ENCODE measurements around the gene PACSIN2.
"Not testable (repeated sequence)": the region's sequence is repeated elsewhere in the genome, so short reads cannot be mapped to it uniquely, and the experiment has no call there.

Gene PACSIN2

DNA sequence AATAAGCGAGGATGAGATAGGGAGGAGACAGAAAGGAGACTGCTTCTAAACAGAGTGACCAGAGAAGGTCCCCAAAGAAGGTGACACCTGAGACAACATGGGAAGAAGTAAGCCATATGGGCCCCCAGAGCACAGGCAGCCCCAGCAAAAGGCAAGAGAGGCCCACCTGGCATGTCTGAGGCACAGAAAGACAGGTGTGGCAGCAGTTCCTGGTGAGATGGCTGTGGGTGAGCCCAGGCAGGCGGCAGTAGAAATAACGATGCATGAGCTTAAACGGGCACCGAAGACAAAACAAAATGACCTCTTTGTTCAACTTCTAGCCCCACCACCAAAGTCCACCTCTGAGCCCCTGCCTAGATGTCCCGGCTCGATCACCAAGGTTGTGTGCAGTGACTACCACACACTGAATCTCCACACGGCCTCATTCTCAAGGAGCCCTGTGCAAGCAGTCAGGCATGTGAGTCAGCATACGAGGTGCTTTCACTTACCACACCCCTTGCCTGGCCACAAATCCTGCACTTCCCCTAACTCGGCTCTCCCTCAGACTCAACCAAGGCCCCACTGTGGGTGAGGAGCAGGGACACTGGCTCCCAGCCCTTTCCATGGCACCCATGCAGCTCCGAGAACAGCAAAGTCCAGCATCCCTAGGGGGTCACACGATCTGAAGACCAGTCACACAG, 77.6 kb downstream of the PACSIN2 start:
- H3K36me3 ChIP-seq (ENCODE audit: control insufficient read depth in 4 of 4, insufficient read depth in 4 of 4, low read length in 3 of 4) = peaks cover 0 to under 1% (median 0%) of the 10 kb centered on the region in 4 experiments
- peak overlapping the region in 2 of 7 experiments; percentile 27 to 49 for H3K4me3 ChIP-seq (ENCODE audit: control insufficient read depth in 1 of 7, extremely low read depth in 1 of 7, insufficient read depth in 4 of 7, low read depth in 2 of 7, low read length in 6 of 7)
- CTCF ChIA-PET = interaction anchor here (2.1 kb wide), 1 partner anchor 11 kb away, joined by 9 read pairs; no protein-coding TSS in a partner anchor
- DNase-seq = peak; percentile 75 to 95 (median 93)
- peaks cover 13 to 71% (median 52%) of the 10 kb centered on the region in 4 experiments for H3K4me1 ChIP-seq (ENCODE audit: control extremely low read depth in 1 of 4, control insufficient read depth in 4 of 4, insufficient read depth in 4 of 4, low read length in 3 of 4)
- no peaks in the 10 kb centered on the region for H3K9me3 ChIP-seq (ENCODE audit: control extremely low read depth in 1 of 5, control insufficient read depth in 4 of 5, insufficient read depth in 2 of 5, low read depth in 1 of 5, low read length in 4 of 5)
- H3K27me3 ChIP-seq (replicated peaks in 2 of 5; ENCODE audit: control insufficient read depth in 4 of 5, insufficient read depth in 5 of 5, low read length in 4 of 5) = no peaks in the 10 kb centered on the region
- 38% methylated on average over 5 of the region's 12 CpGs for WGBS (ENCODE audit: insufficient coverage)
- POLR2A ChIA-PET = no interaction called here
- no peak overlapping the region for H3K27ac ChIP-seq (ENCODE audit: insufficient read depth in 1 of 2, low read depth in 1 of 2, low read length in 2 of 2, poor library complexity in 1 of 2, severe bottlenecking in 2 of 2)

DNA sequence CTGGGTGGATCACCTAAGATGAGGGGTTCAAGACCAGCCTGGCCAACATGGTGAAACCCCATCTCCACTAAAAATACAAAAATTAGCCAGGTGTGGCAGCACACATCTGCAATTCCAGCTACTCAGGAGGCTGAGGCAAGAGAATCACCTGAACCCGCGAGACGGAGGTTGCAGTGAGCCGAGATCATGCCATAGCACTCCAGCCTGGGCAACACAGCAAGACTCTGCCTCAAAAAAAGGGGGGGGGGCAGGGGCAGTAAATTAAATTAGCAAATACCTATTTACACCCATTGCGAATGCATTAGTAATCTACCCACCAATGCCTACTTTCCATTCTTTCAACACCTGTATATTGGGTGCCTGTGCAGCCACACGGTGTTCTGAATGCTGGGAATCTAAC, 78.3 kb downstream of the PACSIN2 start:
- peaks cover 16 to 77% (median 58%) of the 10 kb centered on the region in 4 experiments for H3K4me1 ChIP-seq (ENCODE audit: control extremely low read depth in 1 of 4, control insufficient read depth in 4 of 4, insufficient read depth in 4 of 4, low read length in 3 of 4)
- 90% methylated on average over 2 of the region's 6 CpGs for WGBS (ENCODE audit: insufficient coverage)
- H3K27me3 ChIP-seq (replicated peaks in 2 of 5; ENCODE audit: control insufficient read depth in 4 of 5, insufficient read depth in 5 of 5, low read length in 4 of 5); POLR2A ChIA-PET; H3K9me3 ChIP-seq (ENCODE audit: control extremely low read depth in 1 of 5, control insufficient read depth in 4 of 5, insufficient read depth in 2 of 5, low read depth in 1 of 5, low read length in 4 of 5); DNase-seq; H3K36me3 ChIP-seq (ENCODE audit: control insufficient read depth in 4 of 4, insufficient read depth in 4 of 4, low read length in 3 of 4); H3K27ac ChIP-seq (ENCODE audit: insufficient read depth in 1 of 2, low read depth in 1 of 2, low read length in 2 of 2, poor library complexity in 1 of 2, severe bottlenecking in 2 of 2): not testable (repeated sequence)
- H3K4me3 ChIP-seq (ENCODE audit: control insufficient read depth in 1 of 7, extremely low read depth in 1 of 7, insufficient read depth in 4 of 7, low read depth in 2 of 7, low read length in 6 of 7) = peak overlapping the region in 1 of 7 experiments; percentile 49
- CTCF ChIA-PET = interaction anchor here (0.7 kb wide), 1 partner anchor 9 kb away, joined by 4 read pairs; no protein-coding TSS in a partner anchor

- Histone ChIP-seq H3K4me1 (ENCODE audit: control extremely low read depth in 1 of 4, control insufficient read depth in 4 of 4, insufficient read depth in 4 of 4, low read length in 3 of 4) (peaks cover 23 to 88% (median 72%) of the 10 kb centered on the region in 4 experiments), H3K27me3 (replicated peaks in 2 of 5; ENCODE audit: control insufficient read depth in 4 of 5, insufficient read depth in 5 of 5, low read length in 4 of 5) (no peaks in the 10 kb centered on the region), H3K4me3 (ENCODE audit: control insufficient read depth in 1 of 7, extremely low read depth in 1 of 7, insufficient read depth in 4 of 7, low read depth in 2 of 7, low read length in 6 of 7) (peak overlapping the region in 3 of 7 experiments; percentile 12 to 29 (median 19)), H3K27ac (ENCODE audit: insufficient read depth in 1 of 2, low read depth in 1 of 2, low read length in 2 of 2, poor library complexity in 1 of 2, severe bottlenecking in 2 of 2) (peak overlapping the region; percentile 81 to 88), H3K36me3 (ENCODE audit: control insufficient read depth in 4 of 4, insufficient read depth in 4 of 4, low read length in 3 of 4) (peaks cover 0 to 3% (median 0%) of the 10 kb centered on the region in 4 experiments), H3K9me3 (ENCODE audit: control extremely low read depth in 1 of 5, control insufficient read depth in 4 of 5, insufficient read depth in 2 of 5, low read depth in 1 of 5, low read length in 4 of 5) (no peaks in the 10 kb centered on the region)
- WGBS (ENCODE audit: insufficient coverage) = 98% methylated on average over 5 of the region's 5 CpGs
- DNase-seq = no peak
- ChIA-PET CTCF (interaction anchor here (0.9 to 1.6 kb wide), 5 partner anchors 8 to 28 kb away, joined by 3 to 4 read pairs (median 3); no protein-coding TSS in a partner anchor), POLR2A (no interaction called here)
Measured at GRCh38 chr22:42934338-42934737, 80.6 kb downstream of the PACSIN2 start.

DNA sequence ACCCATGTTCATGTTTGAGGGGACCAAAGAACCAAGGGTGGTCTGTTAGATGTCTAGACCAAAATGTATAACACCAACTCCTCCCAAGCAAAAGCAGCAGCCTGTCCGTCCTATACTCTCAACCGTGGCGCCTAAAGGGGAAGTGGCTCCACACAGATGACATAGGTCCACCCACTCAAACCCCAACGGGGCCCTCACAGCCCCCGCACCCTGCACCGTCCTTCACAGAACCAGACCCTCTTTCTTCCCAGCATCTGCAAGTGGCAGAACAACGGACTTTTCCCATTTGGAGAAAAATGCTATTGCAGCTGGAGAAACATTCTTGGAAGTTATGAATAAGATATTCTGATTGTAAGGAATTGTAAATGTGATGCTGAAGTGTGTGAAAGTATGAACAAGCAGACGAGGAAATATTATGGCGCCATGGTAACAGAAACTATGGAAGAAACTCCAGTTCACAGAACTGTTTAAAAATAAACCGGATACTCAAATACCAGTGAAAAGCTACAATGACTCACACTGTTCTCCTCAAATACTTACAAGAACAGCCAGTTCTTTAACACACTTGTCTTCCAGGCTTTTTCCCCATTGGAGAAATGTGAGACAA, 81.4 kb downstream of the PACSIN2 start:
- ChIA-PET CTCF (interaction anchor here (1.2 to 1.6 kb wide), 3 partner anchors 12 to 29 kb away, joined by 3 to 4 read pairs (median 3); no protein-coding TSS in a partner anchor), POLR2A (no interaction called here)
- Histone ChIP-seq H3K27ac (ENCODE audit: insufficient read depth in 1 of 2, low read depth in 1 of 2, low read length in 2 of 2, poor library complexity in 1 of 2, severe bottlenecking in 2 of 2) (peak overlapping the region; percentile 81 to 88), H3K27me3 (replicated peaks in 2 of 5; ENCODE audit: control insufficient read depth in 4 of 5, insufficient read depth in 5 of 5, low read length in 4 of 5) (no peaks in the 10 kb centered on the region), H3K4me1 (ENCODE audit: control extremely low read depth in 1 of 4, control insufficient read depth in 4 of 4, insufficient read depth in 4 of 4, low read length in 3 of 4) (peaks cover 29 to 91% (median 70%) of the 10 kb centered on the region in 4 experiments), H3K36me3 (ENCODE audit: control insufficient read depth in 4 of 4, insufficient read depth in 4 of 4, low read length in 3 of 4) (peaks cover 0 to 3% (median under 1%) of the 10 kb centered on the region in 4 experiments), H3K9me3 (ENCODE audit: control extremely low read depth in 1 of 5, control insufficient read depth in 4 of 5, insufficient read depth in 2 of 5, low read depth in 1 of 5, low read length in 4 of 5) (no peaks in the 10 kb centered on the region), H3K4me3 (ENCODE audit: control insufficient read depth in 1 of 7, extremely low read depth in 1 of 7, insufficient read depth in 4 of 7, low read depth in 2 of 7, low read length in 6 of 7) (peak overlapping the region in 4 of 7 experiments; percentile 19 to 45 (median 34))
- peak; percentile 58 to 90 (median 84) for DNase-seq
- 0% methylated on average over 3 of the region's 10 CpGs for whole genome bisulfite sequencing (ENCODE audit: insufficient coverage)

DNA sequence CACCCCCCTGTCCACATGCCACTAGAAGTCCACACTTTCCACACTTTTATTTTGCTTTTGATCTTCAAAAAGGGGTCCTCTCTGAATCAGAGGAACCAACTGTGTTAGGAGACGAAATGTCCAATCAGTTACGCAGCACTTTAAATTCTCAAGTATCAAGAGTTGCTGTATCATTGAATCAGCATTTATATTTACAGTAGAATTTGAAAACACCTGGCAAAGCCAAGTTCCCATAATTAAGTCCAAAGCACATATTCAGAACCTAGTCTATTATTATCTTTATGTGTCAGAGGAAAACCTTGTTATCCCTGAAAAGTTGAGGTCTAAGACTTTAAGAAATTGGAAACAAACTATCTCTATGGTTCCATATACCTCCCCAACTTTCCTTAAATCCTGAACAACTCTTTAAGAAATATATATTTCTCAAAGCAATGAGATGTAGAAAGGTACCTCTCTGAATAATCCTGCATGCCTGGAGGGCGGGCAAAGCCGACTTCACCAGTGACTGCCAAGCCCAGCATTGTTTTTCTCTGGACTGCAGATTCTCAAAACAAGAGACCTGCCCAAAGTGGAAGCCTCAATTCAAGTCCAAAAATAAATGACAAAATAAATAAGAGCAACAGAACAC, 82.0 kb downstream of the PACSIN2 start:
- POLR2A ChIA-PET = interaction anchor here (1.4 kb wide), 1 partner anchor 11 kb away, joined by 5 read pairs; no protein-coding TSS in a partner anchor
- Histone ChIP-seq H3K27me3 (replicated peaks in 2 of 5; ENCODE audit: control insufficient read depth in 4 of 5, insufficient read depth in 5 of 5, low read length in 4 of 5) (no peaks in the 10 kb centered on the region), H3K27ac (ENCODE audit: insufficient read depth in 1 of 2, low read depth in 1 of 2, low read length in 2 of 2, poor library complexity in 1 of 2, severe bottlenecking in 2 of 2) (peak overlapping the region; percentile 81 to 88), H3K36me3 (ENCODE audit: control insufficient read depth in 4 of 4, insufficient read depth in 4 of 4, low read length in 3 of 4) (peaks cover 0 to 5% (median under 1%) of the 10 kb centered on the region in 4 experiments), H3K4me1 (ENCODE audit: control extremely low read depth in 1 of 4, control insufficient read depth in 4 of 4, insufficient read depth in 4 of 4, low read length in 3 of 4) (peaks cover 29 to 89% (median 68%) of the 10 kb centered on the region in 4 experiments), H3K9me3 (ENCODE audit: control extremely low read depth in 1 of 5, control insufficient read depth in 4 of 5, insufficient read depth in 2 of 5, low read depth in 1 of 5, low read length in 4 of 5) (no peaks in the 10 kb centered on the region), H3K4me3 (ENCODE audit: control insufficient read depth in 1 of 7, extremely low read depth in 1 of 7, insufficient read depth in 4 of 7, low read depth in 2 of 7, low read length in 6 of 7) (peak overlapping the region in 5 of 7 experiments; percentile 19 to 45 (median 33))
- CTCF ChIA-PET = interaction anchor here (0.6 to 1.7 kb wide), 4 partner anchors 9 to 158 kb away, joined by 3 to 6 read pairs (median 3); no protein-coding TSS in a partner anchor
- 89% methylated on average over 2 of the region's 4 CpGs for WGBS (ENCODE audit: insufficient coverage)
- no peak for DNase-seq

- no peaks in the 10 kb centered on the region for H3K27me3 ChIP-seq (replicated peaks in 2 of 5; ENCODE audit: control insufficient read depth in 4 of 5, insufficient read depth in 5 of 5, low read length in 4 of 5)
- no peaks in the 10 kb centered on the region for H3K9me3 ChIP-seq (ENCODE audit: control extremely low read depth in 1 of 5, control insufficient read depth in 4 of 5, insufficient read depth in 2 of 5, low read depth in 1 of 5, low read length in 4 of 5)
- peak overlapping the region; percentile 57 to 68 for H3K27ac ChIP-seq (ENCODE audit: insufficient read depth in 1 of 2, low read depth in 1 of 2, low read length in 2 of 2, poor library complexity in 1 of 2, severe bottlenecking in 2 of 2)
- POLR2A ChIA-PET = interaction anchor here (0.9 to 1.4 kb wide), 2 partner anchors 10 to 30 kb away, joined by 3 to 5 read pairs; no protein-coding TSS in a partner anchor
- WGBS (ENCODE audit: insufficient coverage) = 95% methylated on average over 2 of the region's 4 CpGs
- no peak overlapping the region for H3K4me3 ChIP-seq (ENCODE audit: control insufficient read depth in 1 of 7, extremely low read depth in 1 of 7, insufficient read depth in 4 of 7, low read depth in 2 of 7, low read length in 6 of 7)
- no peak for DNase-seq
- H3K4me1 ChIP-seq (ENCODE audit: control extremely low read depth in 1 of 4, control insufficient read depth in 4 of 4, insufficient read depth in 4 of 4, low read length in 3 of 4) = peaks cover 29 to 83% (median 60%) of the 10 kb centered on the region in 4 experiments
- H3K36me3 ChIP-seq (ENCODE audit: control insufficient read depth in 4 of 4, insufficient read depth in 4 of 4, low read length in 3 of 4) = peaks cover 0 to 8% (median under 1%) of the 10 kb centered on the region in 4 experiments
- CTCF ChIA-PET = interaction anchor here (0.7 to 1.7 kb wide), 3 partner anchors 8 to 65 kb away, joined by 3 to 6 read pairs (median 3); no protein-coding TSS in a partner anchor
Measured at GRCh38 chr22:42932197-42932519, 82.8 kb downstream of the PACSIN2 start.

Measured in common myeloid progenitor, CD34-positive (primary cell).